ENCODE data around the gene ELL. TPM values are rescaled to one million over a fixed set of nuclear protein-coding genes. Genes with fewer than 3 reads are reported as not detected.

ELL gene
- total RNA-seq, 2 donors from 2014 or later: 10.7 to 44.4 TPM

DNA sequence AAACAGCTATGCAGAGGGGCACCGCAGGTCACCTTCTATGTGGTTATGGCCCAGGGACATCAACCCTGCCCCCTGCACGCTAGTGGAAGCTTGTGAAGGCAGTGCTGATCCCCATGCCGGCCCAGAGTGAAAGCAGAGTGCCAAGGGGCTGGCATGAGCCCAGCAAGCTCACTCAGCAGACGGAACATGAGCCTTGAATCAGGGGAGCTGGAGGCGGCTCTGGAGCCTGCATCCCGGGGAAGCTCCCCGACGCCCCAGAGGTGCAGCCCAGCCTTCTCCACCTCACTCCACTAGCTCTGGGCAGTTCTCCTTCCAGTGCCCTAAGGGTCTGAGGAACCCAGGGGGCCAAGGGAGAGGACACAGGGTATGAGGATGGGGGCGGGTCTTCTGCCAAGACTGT, 64.9 kb downstream of the ELL start:
- no peak for TF ChIP-seq POLR2AphosphoS5 (IDR thresholded peaks at IDR 0.05)
- TF ChIP-seq, protein P1, sequence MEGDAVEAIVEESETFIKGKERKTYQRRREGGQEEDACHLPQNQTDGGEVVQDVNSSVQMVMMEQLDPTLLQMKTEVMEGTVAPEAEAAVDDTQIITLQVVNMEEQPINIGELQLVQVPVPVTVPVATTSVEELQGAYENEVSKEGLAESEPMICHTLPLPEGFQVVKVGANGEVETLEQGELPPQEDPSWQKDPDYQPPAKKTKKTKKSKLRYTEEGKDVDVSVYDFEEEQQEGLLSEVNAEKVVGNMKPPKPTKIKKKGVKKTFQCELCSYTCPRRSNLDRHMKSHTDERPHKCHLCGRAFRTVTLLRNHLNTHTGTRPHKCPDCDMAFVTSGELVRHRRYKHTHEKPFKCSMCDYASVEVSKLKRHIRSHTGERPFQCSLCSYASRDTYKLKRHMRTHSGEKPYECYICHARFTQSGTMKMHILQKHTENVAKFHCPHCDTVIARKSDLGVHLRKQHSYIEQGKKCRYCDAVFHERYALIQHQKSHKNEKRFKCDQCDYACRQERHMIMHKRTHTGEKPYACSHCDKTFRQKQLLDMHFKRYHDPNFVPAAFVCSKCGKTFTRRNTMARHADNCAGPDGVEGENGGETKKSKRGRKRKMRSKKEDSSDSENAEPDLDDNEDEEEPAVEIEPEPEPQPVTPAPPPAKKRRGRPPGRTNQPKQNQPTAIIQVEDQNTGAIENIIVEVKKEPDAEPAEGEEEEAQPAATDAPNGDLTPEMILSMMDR (IDR thresholded peaks at IDR 0.05): no peak
- TF ChIP-seq POLR2A (IDR thresholded peaks at IDR 0.05): no peak
- 40% methylated on average over 9 of the region's 9 CpGs for WGBS
- H3K36me3 ChIP-seq: no peaks in the 10 kb centered on the region
- H3K27me3 ChIP-seq (replicated peaks; ENCODE audit: insufficient read depth): no peaks in the 10 kb centered on the region
- DNase-seq (ENCODE audit: low spot score): no peak
- no peak overlapping the region for H3K4me3 ChIP-seq
- no peak overlapping the region for H3K27ac ChIP-seq
- intact Hi-C loops (cut with DNase I): loop anchor here (5.0 kb wide), 1 partner anchor 65 kb away; the partner anchor contains the start of gene ELL
- no peaks in the 10 kb centered on the region for H3K9me3 ChIP-seq
- peaks cover 9% of the 10 kb centered on the region for H3K4me1 ChIP-seq (replicated peaks)

DNA sequence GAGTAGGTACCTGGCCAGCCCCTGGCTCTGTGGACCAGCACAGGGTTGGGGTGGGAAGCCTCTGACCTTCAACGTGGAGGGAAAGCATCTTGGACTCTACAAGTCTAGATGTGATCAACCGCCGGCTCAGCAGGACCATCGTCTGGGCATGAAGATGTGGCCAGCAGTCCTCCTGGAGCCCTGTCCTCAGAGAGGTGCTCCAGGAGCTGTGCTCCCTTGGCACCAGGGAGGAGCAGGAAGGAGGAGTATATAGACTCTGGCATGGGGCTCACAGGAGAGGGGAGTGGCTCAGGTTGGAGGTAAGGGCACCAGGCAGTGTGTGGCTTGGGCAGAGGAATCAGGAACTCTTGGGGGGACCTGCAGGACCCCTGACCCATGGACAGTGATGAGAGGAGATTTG, 65.6 kb downstream of the ELL start:
- no peaks in the 10 kb centered on the region for H3K36me3 ChIP-seq

DNA sequence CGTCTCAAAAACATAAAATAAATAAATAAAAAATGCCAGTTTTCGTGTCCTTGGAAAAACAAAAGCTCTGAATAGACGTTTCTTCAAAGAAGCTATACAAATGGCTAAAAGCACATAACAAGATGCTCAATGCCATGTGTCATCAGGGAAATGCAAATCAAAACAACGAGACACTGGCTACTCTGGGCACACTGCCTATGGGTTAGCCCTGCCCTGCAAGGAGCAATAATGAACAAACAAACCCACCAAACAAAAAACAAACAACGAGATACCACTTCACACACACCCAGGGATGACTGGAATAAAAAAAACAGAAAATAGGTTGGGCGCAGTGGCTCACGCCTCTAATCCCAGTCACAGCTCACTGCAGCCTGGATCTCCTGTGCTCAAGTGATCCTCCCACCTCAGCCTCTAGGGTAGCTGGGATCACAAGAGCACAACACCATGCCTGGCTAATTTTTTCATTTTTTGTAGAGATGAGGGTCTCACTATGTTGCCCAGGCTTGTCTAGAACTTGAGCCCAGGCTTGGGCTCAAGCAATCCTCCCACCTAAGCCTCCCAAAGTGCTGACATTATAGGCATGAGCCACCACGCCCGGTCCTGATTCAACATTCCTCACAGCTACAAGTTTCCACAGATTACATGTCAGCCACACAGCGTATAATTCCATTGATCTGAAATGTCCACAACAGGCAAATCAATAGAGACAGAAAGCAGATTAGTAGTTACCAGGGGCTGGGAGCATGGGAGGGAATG, 68.4 kb downstream of the ELL start:
- Histone ChIP-seq H3K27ac (no peak overlapping the region), H3K4me3 (no peak overlapping the region), H3K27me3 (replicated peaks; ENCODE audit: insufficient read depth) (no peaks in the 10 kb centered on the region), H3K9me3 (no peaks in the 10 kb centered on the region), H3K36me3 (peaks cover 0 to 3% of the 10 kb centered on the region in 2 donors), H3K4me1 (replicated peaks) (no peaks in the 10 kb centered on the region)
- WGBS: 78% methylated on average over 10 of the region's 10 CpGs
- intact Hi-C loops (cut with DNase I): loop anchor here (5.0 kb wide), 1 partner anchor 119 kb away; the partner anchor contains the start of gene UBA52
- TF ChIP-seq POLR2AphosphoS5 (IDR thresholded peaks at IDR 0.05) (no peak), POLR2A (IDR thresholded peaks at IDR 0.05) (no peak)
- TF ChIP-seq, protein P1 (IDR thresholded peaks at IDR 0.05): no peak
- DNase-seq (ENCODE audit: low spot score): no peak

More for the DNA sequence above, 65.6 kb downstream of the ELL start:
- Histone ChIP-seq H3K9me3 (no peaks in the 10 kb centered on the region), H3K27me3 (replicated peaks; ENCODE audit: insufficient read depth) (no peaks in the 10 kb centered on the region), H3K27ac (no peak overlapping the region), H3K4me3 (no peak overlapping the region), H3K4me1 (replicated peaks) (peaks cover 9% of the 10 kb centered on the region)
- DNase-seq (ENCODE audit: low spot score): no peak
- intact Hi-C loops (cut with DNase I): loop anchor here (5.0 kb wide), 1 partner anchor 66 kb away; the partner anchor contains the start of gene ELL
- TF ChIP-seq, protein P1 (IDR thresholded peaks at IDR 0.05): no peak
- no peak for TF ChIP-seq POLR2A (IDR thresholded peaks at IDR 0.05)
- TF ChIP-seq POLR2AphosphoS5 (IDR thresholded peaks at IDR 0.05): no peak
- WGBS: 77% methylated on average over 4 of the region's 4 CpGs

DNA sequence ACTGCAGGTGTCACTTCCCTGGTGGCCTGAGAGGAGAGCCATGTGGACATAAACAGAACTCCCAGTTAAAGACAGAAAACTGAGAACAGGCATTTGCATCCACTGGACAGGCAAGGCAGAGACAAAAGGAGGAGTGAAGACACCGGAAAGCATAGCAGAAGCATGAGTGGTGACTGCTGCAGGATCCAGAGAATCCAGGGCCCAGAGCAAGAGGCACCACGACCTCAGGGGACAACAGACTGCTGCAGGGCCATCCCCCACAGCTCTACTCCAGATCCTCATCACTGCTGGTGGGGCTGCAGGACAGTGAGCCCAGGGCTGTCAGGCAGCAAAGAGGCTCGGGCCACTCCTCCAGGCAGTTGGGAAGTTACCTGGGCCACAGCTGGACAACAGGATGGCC, 69.5 kb downstream of the ELL start:
- no peak for TF ChIP-seq POLR2AphosphoS5 (IDR thresholded peaks at IDR 0.05)
- TF ChIP-seq, protein P1 (IDR thresholded peaks at IDR 0.05): no peak
- no peak for TF ChIP-seq POLR2A (IDR thresholded peaks at IDR 0.05)
- Histone ChIP-seq H3K36me3 (peaks cover 0 to 3% of the 10 kb centered on the region in 2 donors), H3K4me1 (replicated peaks) (no peaks in the 10 kb centered on the region), H3K4me3 (no peak overlapping the region), H3K27ac (no peak overlapping the region), H3K27me3 (replicated peaks; ENCODE audit: insufficient read depth) (no peaks in the 10 kb centered on the region), H3K9me3 (no peaks in the 10 kb centered on the region)
- 80% methylated on average over 3 of the region's 3 CpGs for WGBS
- intact Hi-C loops (cut with DNase I): loop anchor here (5.0 kb wide), 1 partner anchor 120 kb away; the partner anchor contains the start of gene UBA52
- DNase-seq (ENCODE audit: low spot score): no peak
